ENCODE results near the gene WBP2NL. TPM values are rescaled to one million over a fixed set of nuclear protein-coding genes. Genes with fewer than 3 reads are reported as not detected.

WBP2NL gene
- total RNA-seq, 2 donors from 2014 or later: 3.9 to 4.3 TPM

DNA sequence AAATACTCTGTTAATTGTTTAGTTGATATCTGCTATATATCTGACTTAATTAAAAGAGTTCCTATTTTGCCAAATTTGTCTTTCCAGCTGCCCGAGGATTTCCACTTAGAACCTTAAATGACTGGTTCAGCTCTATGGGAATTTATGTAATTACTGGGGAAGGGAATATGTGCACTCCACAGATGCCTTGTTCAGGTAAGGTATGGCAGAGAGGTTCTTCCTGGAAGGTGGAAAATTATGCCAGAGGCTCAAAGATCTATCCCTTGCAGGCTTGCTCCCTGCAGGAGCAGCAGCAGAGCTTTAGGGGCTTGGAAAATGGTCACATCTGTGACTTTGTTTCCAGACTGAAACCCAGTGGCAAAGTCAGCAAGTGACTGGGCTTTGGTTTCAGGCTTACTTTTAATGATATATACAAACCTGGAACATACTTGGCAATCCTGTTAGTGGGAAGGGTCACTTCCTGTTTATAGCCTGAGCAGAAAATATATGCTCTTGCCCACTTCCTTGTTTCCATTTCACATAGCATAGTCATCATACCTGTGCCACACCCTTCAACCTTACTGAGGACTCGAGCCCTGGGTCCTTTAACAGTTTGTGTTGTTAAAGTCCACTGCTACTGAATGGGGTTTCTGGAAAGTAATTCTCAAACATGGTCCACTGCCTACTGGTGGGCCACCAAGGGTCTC is 23.7 kb downstream of the WBP2NL start:
- DNase-seq: no peak
- peaks cover 3% of the 10 kb centered on the region for H3K27me3 Mint-ChIP-seq (ENCODE audit: low read depth)
- H3K4me3 Mint-ChIP-seq: peak overlapping the region in 1 of 2 donors; percentile 28
- ATAC-seq (replicated peaks in 1 of 2): peak; percentile 73 to 87
- no peaks in the 10 kb centered on the region for H3K9me3 Mint-ChIP-seq
- no peaks in the 10 kb centered on the region for H3K36me3 Mint-ChIP-seq (ENCODE audit: insufficient read depth in 2 of 2)
- H3K4me1 Mint-ChIP-seq (ENCODE audit: low read depth): peaks cover 20% of the 10 kb centered on the region
- H3K27ac Mint-ChIP-seq: peak overlapping the region; percentile 60

DNA sequence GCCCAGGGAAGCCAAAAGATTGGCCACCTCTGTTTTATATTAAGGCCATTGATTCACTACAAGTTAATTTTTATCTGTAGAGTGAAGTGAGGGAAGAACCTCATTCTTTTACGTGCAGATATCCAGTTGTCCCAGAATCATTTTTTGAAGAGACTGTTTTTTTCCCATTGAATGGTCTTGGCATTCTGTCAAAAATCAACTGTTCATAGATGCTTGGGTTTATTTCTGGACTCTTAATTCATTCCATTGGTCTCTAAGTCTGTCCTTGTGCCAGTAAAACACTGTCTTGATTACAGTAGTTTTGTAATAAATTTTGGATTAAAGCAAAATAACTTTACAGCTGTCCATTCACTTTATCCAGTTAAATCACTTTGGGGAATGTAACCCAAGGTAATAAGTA is 26.8 kb downstream of the WBP2NL start:
- no peaks in the 10 kb centered on the region for H3K36me3 Mint-ChIP-seq (ENCODE audit: insufficient read depth in 2 of 2)
- no peaks in the 10 kb centered on the region for H3K27me3 Mint-ChIP-seq (ENCODE audit: low read depth)
- no peak for DNase-seq
- H3K27ac Mint-ChIP-seq: no peak overlapping the region
- no peaks in the 10 kb centered on the region for H3K9me3 Mint-ChIP-seq
- no peak for ATAC-seq (replicated peaks in 1 of 2)
- no peak overlapping the region for H3K4me3 Mint-ChIP-seq
- peaks cover 20% of the 10 kb centered on the region for H3K4me1 Mint-ChIP-seq (ENCODE audit: low read depth)

GRCh38 chr22:42026705-42027104 is 28.1 kb downstream of the WBP2NL start:
- DNase-seq: no peak
- Mint-ChIP-seq H3K4me3 (no peak overlapping the region), H3K9me3 (no peaks in the 10 kb centered on the region), H3K27ac (no peak overlapping the region), H3K36me3 (ENCODE audit: insufficient read depth in 2 of 2) (no peaks in the 10 kb centered on the region), H3K4me1 (ENCODE audit: low read depth) (peaks cover 32% of the 10 kb centered on the region), H3K27me3 (ENCODE audit: low read depth) (no peaks in the 10 kb centered on the region)
- ATAC-seq (replicated peaks in 1 of 2): no peak

GRCh38 chr22:42033263-42034181 is 34.9 kb downstream of the WBP2NL start:
- no peak overlapping the region for H3K27ac Mint-ChIP-seq
- DNase-seq (peak in 1 of 2 donors; percentile 10), ATAC-seq (replicated peaks in 1 of 2) (no peak)
- peaks cover 26% of the 10 kb centered on the region for H3K4me1 Mint-ChIP-seq (ENCODE audit: low read depth)
- peaks cover 11 to 16% of the 10 kb centered on the region in 2 donors for H3K36me3 Mint-ChIP-seq (ENCODE audit: insufficient read depth in 2 of 2)
- peaks cover 4 to 9% of the 10 kb centered on the region in 2 donors for H3K9me3 Mint-ChIP-seq
- no peak overlapping the region for H3K4me3 Mint-ChIP-seq
- no peaks in the 10 kb centered on the region for H3K27me3 Mint-ChIP-seq (ENCODE audit: low read depth)

DNA sequence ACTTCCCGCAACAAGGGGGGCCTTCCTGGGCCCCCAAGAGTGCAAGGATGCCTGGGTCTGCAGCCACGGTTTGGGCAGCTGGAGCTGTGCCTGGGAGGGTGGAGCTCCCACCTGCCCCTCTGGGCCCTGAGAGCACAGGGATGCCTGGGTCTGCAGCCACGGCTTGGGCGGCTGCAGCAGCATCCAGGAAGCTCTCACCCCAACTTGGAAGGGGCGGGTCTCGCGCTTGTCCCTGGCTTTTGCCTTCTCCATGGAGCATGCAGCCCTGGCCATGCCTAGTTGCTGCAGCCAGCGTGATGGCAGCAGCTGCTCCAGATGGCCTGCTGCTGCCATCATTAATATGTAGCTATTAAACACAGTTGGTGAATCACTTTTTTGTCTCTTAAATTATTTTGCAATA is 36.7 kb downstream of the WBP2NL start:
- Mint-ChIP-seq H3K36me3 (ENCODE audit: insufficient read depth in 2 of 2) (peaks cover 11 to 16% of the 10 kb centered on the region in 2 donors), H3K4me1 (ENCODE audit: low read depth) (peaks cover 23% of the 10 kb centered on the region), H3K27ac (no peak overlapping the region), H3K4me3 (no peak overlapping the region), H3K27me3 (ENCODE audit: low read depth) (no peaks in the 10 kb centered on the region), H3K9me3 (peaks cover 4 to 9% of the 10 kb centered on the region in 2 donors)
- no peak for ATAC-seq (replicated peaks in 1 of 2)
- no peak for DNase-seq

DNA sequence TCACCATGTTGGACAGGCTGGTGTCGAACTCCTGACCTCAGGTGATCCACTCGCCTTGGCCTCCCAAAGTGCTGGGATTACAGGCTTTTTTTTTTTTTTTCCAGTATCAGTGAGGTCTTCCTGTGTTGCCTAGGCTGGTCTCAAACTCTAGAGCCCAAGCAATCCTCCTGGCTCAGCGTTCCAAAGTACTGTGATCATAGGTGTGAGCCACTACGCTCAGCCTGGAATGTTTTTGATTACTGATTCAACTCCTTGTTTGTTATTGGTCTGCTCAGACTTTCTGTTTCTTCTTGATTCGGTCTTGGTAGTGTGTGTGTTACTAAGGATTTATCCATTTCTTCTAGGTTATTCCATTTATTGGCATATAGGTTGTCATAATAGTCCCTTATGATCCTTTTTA is 40.7 kb downstream of the WBP2NL start:
- DNase-seq (no peak), ATAC-seq (replicated peaks in 1 of 2) (no peak)
- H3K4me1 Mint-ChIP-seq (ENCODE audit: low read depth): no peaks in the 10 kb centered on the region
- H3K27me3 Mint-ChIP-seq (ENCODE audit: low read depth): no peaks in the 10 kb centered on the region
- H3K27ac Mint-ChIP-seq: no peak overlapping the region
- H3K36me3 Mint-ChIP-seq (ENCODE audit: insufficient read depth in 2 of 2): peaks cover 12 to 25% of the 10 kb centered on the region in 2 donors
- peaks cover 6% of the 10 kb centered on the region in 2 donors for H3K9me3 Mint-ChIP-seq
- H3K4me3 Mint-ChIP-seq: no peak overlapping the region

DNA sequence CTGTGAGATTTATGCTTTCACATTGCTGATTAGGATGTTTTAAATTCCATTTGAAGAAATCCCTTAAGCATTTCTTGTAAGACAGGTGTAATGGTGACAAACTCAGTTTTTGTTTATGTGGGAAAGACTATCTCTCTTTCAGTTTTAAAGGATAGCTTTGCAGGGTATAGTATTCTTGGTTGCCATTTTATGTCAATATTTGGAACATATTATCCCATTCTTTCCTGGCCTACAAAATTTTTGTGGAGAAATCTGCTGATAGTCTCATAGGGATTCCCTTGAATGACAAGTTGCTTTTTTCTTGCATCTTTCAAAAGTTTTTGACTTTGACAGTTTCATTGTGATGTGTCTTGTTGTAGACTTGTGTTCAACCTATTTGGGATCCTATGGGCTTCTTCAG is 43.2 kb downstream of the WBP2NL start:
- no peak for ATAC-seq (replicated peaks in 1 of 2)

GRCh38 chr22:42050641-42051180 is 52.1 kb downstream of the WBP2NL start:
- Mint-ChIP-seq H3K4me1 (ENCODE audit: low read depth) (no peaks in the 10 kb centered on the region), H3K27me3 (ENCODE audit: low read depth) (no peaks in the 10 kb centered on the region), H3K4me3 (no peak overlapping the region), H3K36me3 (ENCODE audit: insufficient read depth in 2 of 2) (no peaks in the 10 kb centered on the region), H3K9me3 (peaks cover 0 to under 1% of the 10 kb centered on the region in 2 donors), H3K27ac (no peak overlapping the region)
- ATAC-seq (replicated peaks in 1 of 2) (no peak), DNase-seq (no peak)

More for the DNA sequence above, 43.2 kb downstream of the WBP2NL start:
- Mint-ChIP-seq H3K9me3 (peaks cover 5% of the 10 kb centered on the region in 2 donors), H3K27ac (no peak overlapping the region), H3K27me3 (ENCODE audit: low read depth) (no peaks in the 10 kb centered on the region), H3K4me3 (no peak overlapping the region), H3K36me3 (ENCODE audit: insufficient read depth in 2 of 2) (peaks cover 9 to 21% of the 10 kb centered on the region in 2 donors), H3K4me1 (ENCODE audit: low read depth) (no peaks in the 10 kb centered on the region)
- DNase-seq: no peak

DNA sequence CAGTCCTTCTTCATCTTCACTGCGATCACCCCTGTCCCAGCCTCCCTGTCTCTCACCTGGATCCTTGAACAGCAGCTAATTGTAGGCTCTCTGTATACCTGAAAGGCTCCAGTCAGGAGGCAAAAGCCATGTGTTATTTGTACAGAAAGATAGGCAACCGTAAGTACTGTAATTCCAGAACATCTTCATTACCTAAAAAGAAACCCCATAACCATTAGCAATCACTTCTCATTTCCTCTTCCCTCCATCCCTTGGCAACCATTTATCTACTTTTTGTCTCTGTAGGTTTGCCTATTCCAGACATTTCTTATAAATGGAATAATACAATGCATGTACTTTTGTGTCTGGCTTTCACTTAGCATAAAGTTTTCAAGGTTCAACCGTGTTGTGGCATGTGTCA is 54.2 kb downstream of the WBP2NL start:
- ATAC-seq (replicated peaks in 1 of 2) (no peak), DNase-seq (no peak)
- H3K27ac Mint-ChIP-seq: no peak overlapping the region
- H3K4me1 Mint-ChIP-seq (ENCODE audit: low read depth): no peaks in the 10 kb centered on the region
- H3K9me3 Mint-ChIP-seq: peaks cover 6 to 11% of the 10 kb centered on the region in 2 donors
- H3K27me3 Mint-ChIP-seq (ENCODE audit: low read depth): no peaks in the 10 kb centered on the region
- H3K4me3 Mint-ChIP-seq: no peak overlapping the region
- peaks cover 6 to 10% of the 10 kb centered on the region in 2 donors for H3K36me3 Mint-ChIP-seq (ENCODE audit: insufficient read depth in 2 of 2)

- ATAC-seq (replicated peaks in 1 of 2) (no peak), DNase-seq (no peak)
- Mint-ChIP-seq H3K4me3 (no peak overlapping the region), H3K27me3 (ENCODE audit: low read depth) (no peaks in the 10 kb centered on the region), H3K27ac (no peak overlapping the region), H3K36me3 (ENCODE audit: insufficient read depth in 2 of 2) (peaks cover 20 to 30% of the 10 kb centered on the region in 2 donors), H3K9me3 (peaks cover 10 to 15% of the 10 kb centered on the region in 2 donors), H3K4me1 (ENCODE audit: low read depth) (no peaks in the 10 kb centered on the region)
These were observed 58.3 kb downstream of the WBP2NL start for GRCh38 chr22:42056757-42057511.

- ATAC-seq (replicated peaks in 1 of 2): no peak
- no peaks in the 10 kb centered on the region for H3K4me1 Mint-ChIP-seq (ENCODE audit: low read depth)
- H3K9me3 Mint-ChIP-seq: peaks cover 10 to 15% of the 10 kb centered on the region in 2 donors
- H3K4me3 Mint-ChIP-seq: no peak overlapping the region
- H3K27me3 Mint-ChIP-seq (ENCODE audit: low read depth): no peaks in the 10 kb centered on the region
- DNase-seq: no peak
- no peak overlapping the region for H3K27ac Mint-ChIP-seq
- H3K36me3 Mint-ChIP-seq (ENCODE audit: insufficient read depth in 2 of 2): peaks cover 20 to 36% of the 10 kb centered on the region in 2 donors
These were observed 61.9 kb downstream of the WBP2NL start for GRCh38 chr22:42060489-42060888.

DNA sequence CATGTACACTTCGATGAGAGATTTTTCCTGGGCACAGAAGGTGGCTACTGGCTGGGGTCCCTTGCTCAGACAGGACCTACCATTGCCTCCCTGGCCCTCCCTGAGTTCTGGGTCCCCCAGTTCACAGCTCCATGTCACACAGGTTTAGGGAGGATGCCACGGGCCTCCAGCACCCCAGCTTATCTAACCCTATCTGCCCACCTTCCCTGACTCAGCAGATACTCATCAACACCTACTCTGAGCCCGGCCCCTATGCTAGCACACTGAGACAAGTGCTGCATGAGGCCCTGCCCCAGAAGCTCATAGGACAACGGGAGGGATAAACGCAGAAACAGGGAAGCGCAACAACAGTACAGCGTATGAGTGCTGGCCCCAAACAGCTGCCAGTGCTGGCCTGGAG is 62.5 kb downstream of the WBP2NL start:
- Mint-ChIP-seq H3K4me3 (no peak overlapping the region), H3K27me3 (ENCODE audit: low read depth) (no peaks in the 10 kb centered on the region), H3K36me3 (ENCODE audit: insufficient read depth in 2 of 2) (peaks cover 20 to 34% of the 10 kb centered on the region in 2 donors), H3K9me3 (peaks cover 10 to 12% of the 10 kb centered on the region in 2 donors), H3K27ac (no peak overlapping the region), H3K4me1 (ENCODE audit: low read depth) (no peaks in the 10 kb centered on the region)
- ATAC-seq (replicated peaks in 1 of 2) (no peak), DNase-seq (no peak)
